A204.1 (cell line): ENCODE data around the gene VTCN1.

Experiments used
- FAIRE-seq: peaks from 2 replicates; lab custom pipeline; 2012; peaks lifted over from hg19 to GRCh38; lab: Jason Lieb, UNC

The VTCN1 gene

DNA sequence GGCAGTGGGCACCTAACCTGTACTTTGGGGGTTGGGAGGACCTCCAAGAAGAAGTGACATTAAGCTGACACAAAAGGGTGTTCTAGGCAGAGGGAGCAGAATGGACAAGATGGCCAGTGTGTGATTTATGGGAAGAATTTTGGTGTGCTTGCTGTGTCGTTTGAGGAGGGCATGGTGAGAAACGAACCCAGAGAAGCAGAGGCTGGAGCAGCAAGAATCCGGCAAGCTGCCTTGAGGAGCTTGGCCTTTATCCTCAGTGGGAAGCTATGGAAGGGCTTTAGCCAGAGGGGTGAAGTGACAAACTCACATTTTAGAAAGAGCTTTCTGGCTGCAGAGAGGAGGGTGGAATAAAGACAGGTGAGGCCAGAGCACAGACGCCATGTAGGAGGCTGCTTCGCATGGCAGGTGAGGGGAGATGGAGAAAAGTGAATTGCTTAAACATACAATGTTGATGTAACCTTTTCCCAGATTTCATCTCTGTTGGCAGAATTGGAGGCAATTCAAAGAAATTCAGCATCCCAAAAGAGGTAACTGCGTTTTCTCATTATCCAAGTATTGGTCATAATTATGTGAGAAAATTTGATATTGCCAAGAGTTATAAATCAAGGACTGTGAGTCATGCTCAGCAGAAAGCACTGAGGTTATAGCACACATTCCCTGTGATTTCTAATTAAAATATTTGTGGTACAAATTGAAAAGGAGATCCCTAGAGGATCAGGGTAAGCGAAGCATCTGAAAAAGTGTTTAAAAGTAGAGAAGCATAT is 115.7 kb downstream of the VTCN1 start:
- no peak for FAIRE-seq

GRCh38 chr1:117093870-117094621 is 116.7 kb downstream of the VTCN1 start:
- FAIRE-seq = no peak
